Measurements from ENCODE around the gene ITPK1.

Gene ITPK1

DNA sequence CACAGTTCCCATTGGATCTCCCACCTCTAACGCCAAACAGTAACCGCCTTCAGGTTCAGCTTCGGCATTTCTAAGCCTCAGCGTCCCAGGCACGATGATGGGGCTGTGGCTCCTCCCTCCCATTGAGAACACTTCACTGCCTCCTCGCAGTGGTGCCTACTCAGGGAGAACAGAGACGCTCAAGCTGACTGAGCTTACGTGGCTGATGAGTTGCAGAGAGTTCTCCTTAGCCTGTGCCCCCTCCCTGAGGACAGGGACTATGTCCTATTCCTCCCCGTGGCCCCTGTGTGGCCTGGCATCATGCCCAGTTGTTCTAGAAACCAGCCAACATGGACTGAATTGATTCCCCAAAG is 87.0 kb downstream of the ITPK1 start:
- DNase-seq (ENCODE audit: low read depth), result no peak

DNA sequence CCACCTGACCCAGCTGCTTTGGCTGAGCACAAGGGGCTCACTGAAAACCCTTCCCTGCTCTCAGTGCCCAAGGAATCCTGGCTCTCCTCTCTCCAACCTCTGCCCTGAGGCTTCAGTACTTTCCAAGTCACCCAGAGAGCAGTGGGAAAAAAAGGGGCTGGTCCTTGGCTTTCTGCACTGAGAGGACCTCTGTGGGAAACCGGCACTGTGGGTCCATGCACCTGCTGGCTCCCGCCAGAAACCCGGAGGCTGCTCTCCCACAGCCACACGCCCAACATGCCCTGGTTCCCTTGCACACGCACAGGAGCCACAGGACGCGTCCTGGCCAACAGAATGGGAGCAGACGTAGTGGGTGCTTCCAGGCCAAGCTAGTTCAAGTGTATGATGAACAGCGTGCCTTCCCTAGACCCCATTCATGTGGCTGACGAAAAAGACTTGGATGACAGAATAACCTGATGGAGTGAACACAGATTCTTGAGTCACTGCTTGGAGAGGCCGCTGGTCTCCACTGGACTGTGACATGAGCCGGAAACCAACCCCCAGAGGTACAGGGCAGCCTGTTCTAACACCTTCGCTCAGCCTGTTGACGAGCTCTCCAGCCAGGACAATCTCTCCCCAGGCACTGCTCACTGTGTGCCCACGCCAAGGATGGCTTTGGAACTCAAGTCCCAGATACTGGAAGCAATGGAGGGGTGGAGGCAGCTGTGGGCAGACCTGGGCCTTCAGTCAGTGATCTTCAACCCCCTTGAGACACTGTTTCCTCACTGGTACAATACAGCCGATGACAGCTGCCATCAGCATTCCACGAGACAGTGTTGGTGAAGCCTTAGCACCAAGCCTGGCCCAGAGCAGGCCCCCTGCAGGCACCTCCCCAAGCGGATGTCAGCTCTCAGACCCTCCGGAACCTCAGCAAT is 87.7 kb downstream of the ITPK1 start:
- DNase-seq (ENCODE audit: low read depth), result no peak

DNA sequence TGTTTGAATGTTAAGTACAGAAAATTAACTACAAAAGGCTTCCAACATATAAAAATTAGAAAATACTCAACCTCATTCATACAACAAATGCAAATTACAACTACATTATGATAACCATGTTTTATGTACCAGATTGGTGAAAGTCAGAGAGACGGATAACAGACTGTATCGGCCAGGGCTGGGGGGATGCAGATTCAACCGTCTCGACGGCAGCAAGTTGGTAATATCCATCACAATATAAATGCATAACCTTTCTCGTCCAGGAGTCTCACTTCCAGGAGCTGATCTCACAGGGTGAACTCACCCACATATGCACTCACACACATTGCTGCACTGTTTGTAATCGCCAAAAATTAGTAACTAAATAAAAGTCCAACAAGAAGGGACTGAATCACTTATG is 89.4 kb downstream of the ITPK1 start:
- no peak for DNase-seq (ENCODE audit: low read depth)

DNA sequence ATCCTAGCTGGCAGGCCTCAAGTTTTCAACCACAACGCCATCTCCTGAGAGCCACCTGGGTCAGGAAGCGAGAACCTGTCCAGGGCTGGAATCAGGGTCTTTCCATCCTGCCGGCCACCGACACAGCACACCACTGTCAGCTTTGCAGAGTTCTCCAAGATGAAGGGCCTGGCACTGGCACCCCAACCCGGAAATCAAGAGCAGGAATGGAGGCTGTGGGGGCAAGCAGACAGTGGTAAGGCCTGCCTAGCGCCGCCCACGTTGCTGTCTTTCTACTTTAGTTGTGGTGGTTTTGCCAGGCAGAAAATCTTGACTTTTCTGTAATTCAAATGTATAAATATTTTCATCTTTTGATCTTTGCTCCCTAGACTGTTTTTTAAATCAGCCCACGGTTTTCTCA is 90.7 kb downstream of the ITPK1 start:
- no peak for DNase-seq (ENCODE audit: low read depth)

DNA sequence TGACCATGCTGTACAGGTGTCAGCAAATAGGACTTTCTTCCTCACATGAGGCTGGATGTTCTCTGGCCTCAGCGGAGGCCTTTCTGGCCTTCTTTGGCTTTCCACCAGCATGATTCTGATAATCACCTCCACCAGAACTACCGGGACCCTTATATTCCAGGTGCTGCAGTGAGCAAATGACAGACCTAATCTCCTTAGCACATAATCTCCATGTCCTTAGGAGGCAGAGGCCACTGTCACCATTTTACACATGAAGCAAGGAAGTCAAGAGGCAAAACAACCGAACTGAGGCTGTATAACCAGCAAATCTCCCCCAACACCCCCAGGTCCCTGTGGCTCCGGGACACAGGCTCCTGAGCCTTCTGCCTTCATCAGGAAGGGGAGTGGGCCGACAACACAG is 91.2 kb downstream of the ITPK1 start:
- DNase-seq (ENCODE audit: low read depth), result no peak

DNA sequence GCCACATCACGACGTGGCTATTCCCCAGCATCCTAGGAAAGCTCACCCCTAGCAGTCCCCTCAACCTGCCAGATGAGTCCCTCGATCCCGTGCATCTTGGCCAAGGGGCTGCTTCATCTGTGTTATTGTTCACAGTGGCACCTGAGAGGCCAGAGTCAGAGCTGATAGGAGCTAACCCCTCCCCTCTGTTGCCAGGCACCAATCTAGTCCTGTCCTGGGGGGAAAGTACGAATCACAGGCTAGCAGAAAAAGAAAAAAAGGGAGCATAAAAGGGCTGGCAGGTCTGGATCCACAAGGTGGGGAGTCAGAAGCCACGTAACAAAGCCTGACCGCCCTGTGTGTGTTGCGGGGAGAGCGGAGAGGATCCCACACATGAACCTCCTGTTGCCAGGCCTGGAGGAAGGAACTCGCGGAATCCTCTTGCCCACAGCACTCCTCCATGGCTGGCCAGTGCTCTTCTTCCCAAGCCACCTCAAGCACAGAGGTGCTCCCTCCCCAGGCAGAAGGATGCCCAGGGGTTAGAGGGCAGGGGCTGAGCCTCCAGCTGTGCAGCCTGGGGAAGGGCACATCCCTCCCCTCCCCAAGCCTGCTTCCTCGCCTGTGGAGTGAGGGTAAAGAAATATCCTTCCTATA is 91.8 kb downstream of the ITPK1 start:
- DNase-seq (ENCODE audit: low read depth), result no peak

DNA sequence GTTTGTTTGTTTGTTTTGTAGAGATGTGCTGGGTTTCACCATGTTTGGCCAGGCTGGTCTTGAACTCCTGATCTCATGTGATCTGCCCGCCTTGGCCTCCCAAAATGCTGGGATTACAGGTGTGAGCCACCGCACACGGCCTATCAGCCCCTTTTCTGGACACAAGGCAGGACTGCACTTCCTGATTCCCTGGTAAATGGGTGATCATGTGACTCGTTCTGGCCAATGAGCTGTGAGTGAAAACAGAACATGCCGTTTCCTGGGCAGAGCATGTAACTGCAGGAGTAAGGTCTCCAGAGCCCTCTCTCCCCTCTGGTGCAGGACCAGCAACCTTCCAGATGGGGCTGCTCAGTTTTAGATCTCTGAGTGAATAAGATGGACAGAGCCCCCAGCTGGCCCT is 92.7 kb downstream of the ITPK1 start:
- no peak for DNase-seq (ENCODE audit: low read depth)

DNA sequence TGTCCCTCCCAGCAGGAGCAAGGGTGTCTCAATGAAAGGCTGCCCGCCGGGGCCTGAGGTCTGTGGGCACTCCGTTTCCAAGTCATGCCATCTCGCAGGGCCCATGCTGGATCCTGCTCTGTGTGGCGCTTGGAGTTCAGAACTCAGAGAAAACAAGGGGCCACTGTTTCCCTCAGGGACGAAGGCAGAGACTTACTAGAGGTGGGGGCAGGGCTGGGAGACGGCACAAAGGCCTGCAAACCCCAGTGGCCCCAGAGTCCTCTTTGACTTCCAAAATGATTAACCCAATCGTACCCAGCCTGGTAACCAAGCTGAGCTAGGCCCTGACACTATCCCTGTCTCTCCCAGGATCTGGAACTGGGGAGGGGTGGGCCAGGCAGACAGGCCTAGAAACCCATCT is 95.8 kb downstream of the ITPK1 start:
- no peak for DNase-seq (ENCODE audit: low read depth)

DNA sequence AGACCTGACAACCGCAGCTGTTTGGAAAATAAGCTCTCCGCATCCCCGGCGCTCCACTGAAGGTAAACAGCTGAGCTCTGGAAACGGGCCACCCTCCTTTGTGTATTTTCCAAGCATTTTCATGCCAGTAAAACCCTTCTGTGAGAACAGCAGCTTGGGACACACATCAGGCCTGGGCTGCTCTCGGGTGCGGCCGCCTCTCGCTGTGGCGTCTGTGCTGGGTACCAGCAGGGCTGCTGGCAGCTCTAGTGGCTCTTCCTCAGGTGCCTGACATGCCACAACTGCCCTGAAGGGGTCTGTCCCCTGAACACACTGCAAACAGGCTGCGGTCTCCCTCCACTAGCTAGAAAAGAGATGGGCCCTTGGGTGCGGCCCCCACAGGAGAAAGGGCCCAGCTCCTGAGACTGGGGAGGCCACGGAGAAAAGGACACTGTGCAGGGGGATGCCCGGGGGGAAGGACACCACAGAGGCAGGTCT is 96.3 kb downstream of the ITPK1 start:
- no peak for DNase-seq (ENCODE audit: low read depth)

DNA sequence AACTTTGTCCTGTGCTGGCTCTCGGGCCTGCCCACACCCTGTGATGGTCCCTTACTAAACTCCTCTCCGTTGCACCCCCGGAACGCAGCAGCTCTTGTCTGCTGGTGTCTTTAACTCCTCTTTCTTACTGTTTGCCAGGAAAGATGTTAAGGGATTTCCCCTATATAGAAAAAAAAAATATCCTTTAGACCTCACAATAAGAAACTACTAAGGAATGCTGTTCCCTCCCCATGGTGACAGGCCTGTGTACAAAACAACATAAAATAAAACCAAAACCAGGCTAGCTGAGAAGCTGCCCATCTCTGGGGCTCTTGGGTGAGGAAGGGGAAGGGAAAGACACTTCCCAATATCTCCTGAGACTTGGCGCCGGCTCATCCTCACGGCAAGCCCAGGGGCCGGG is 97.4 kb downstream of the ITPK1 start:
- DNase-seq (ENCODE audit: low read depth), result no peak

DNA sequence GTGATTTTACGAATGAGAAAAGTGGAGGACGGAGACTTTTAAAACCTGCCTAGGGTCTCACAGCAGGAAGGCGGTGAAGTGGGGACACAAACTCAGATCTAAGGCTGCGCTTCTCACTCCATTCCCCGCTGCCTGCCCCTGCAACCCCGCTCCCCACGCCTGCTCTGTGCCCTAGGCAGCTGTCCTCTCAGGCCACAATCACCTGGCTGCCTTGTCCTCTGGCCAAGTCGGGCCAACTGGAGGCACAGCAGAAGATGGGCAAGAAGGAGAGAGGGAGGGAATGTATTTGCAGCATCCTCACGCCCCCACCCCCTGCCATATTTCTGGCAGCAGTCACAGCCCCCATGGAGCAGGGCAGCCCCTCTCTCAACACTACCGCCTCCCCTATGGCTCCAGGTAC is 97.8 kb downstream of the ITPK1 start:
- no peak for DNase-seq (ENCODE audit: low read depth)

DNA sequence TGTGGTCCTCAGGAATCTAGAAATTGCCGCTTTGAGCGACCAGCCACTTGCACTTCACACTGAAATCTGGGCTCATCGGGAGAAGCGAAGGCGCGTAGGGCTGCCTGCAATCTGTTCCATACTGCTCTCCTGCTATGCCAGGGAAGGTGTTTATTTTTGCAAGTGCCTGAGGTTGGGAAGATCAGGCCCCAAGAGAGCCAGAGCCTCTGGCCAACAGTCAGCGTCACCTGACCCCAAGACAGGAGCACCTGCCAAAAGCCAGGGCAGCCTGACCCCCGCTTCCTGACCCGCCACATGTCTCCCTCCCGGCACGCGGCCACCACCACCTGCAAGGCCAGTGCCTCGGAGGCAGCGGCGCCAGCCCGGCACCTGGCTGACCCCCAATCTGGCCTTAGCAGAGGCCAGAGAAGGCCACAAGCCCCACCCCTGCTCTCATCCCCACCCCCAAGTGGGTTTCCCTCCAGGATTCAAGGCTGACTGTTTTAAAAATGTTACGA is 98.4 kb downstream of the ITPK1 start:
- no peak for DNase-seq (ENCODE audit: low read depth)

DNA sequence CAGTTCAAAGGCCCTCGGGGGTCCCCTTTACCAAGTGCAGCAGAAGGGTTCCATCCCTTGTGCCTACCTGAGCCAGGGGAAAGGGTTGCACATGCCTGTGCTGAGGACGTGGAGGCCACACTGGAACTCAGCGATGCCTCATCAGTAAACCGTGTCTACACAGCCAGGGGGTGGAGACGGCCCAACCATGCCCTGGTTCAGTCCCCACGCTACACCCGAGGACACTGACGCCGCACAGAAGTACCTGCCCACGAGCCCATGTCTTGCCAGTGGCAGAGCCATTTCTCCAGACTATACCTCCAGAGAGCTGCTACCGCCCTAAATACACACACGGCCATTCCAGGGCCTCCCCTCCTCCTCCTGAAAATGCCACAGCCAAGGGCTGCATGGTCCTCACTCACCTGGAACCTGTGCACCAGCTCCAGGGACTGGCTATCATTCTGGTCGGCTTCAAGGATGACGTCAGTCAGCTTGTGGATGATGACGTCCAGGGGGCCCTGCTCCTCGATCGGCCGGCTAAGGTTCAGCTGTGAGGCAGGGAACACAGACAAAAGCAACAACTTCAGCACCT is 99.4 kb downstream of the ITPK1 start:
- DNase-seq (ENCODE audit: low read depth), result no peak

DNA sequence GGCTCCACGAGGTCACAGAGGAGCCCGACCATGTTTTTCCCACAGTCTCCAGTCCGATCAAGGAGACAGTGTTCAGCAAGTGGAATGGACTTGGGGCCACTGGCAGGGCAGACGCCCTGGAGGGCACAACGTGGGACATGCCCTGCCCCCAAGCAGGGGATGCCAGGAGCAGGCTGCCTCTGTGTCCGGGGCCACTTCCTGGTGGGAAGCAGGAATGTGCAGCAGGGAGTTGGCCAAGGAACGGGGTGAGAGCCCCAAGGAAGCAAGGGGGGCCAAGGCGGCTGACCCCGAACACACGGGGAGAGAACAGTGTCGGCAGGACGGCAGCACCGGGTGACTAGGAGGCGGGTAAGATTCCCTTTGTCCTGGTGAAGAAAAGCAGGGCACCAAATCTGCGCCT is 100.2 kb downstream of the ITPK1 start:
- no peak for DNase-seq (ENCODE audit: low read depth)

DNA sequence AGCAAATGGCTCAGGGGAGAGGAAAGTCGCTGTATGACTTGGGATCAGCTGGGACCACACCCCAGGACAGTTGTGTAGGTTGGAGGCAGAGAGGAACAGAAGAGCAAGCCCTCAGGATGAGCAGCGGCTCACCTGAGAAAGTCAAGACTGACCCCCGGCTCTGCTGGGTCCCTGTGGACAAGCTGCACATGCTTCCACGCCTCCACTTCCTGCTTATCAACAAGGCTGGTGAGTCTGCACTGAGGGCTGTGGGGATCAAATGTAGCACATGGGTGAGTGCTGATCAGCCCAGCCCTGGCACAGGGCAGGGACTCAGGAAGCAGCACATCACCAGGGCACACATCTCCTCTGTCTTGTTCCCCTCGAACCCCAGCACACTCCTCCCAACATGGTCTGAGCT is 100.7 kb downstream of the ITPK1 start:
- DNase-seq (ENCODE audit: low read depth), result no peak

DNA sequence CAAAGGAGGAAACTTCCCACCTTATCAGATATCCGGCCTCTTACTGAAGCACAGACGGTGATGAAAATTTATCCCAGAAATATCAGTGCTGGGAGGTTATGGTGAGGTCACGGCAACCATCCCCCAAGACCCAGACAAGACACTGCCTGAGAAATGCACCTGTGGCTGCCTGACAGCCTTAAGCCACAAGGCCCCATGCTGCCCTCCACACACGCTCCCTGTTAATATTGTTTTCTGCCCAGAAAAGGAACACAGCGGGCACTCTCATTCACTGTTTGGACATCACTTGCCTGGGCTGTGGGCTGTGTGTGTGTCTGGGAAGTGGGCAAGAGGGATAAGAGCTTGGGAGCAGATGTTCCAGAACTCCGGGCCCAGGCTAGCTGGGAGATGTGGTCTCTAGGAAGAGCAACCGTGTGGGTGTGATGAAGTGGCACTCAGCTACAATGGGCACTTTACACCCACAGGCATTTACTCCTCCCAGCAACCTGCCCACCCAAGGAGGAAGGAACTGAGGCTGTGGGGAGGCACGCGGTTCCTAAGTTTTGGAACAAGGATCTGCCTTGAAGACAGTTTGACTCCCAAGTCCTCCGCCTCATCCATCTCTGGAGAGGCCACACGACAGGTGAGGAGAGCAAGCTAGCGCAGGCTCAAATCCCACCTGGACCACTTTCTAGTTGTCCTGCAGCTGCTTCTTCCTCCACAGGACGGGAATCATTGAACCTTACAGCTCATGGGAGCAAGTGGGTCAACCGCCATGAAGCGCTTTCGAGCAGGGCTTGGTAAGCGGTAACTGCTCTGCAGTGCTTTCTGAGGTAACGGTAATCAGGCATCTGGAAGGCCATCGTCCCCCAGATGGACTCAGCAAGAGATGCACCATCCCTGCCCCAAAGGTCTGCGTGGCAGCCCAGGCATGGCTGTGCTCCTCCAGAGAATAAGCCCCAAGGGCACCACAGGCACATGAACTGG is 101.4 kb downstream of the ITPK1 start:
- no peak for DNase-seq (ENCODE audit: low read depth)

DNA sequence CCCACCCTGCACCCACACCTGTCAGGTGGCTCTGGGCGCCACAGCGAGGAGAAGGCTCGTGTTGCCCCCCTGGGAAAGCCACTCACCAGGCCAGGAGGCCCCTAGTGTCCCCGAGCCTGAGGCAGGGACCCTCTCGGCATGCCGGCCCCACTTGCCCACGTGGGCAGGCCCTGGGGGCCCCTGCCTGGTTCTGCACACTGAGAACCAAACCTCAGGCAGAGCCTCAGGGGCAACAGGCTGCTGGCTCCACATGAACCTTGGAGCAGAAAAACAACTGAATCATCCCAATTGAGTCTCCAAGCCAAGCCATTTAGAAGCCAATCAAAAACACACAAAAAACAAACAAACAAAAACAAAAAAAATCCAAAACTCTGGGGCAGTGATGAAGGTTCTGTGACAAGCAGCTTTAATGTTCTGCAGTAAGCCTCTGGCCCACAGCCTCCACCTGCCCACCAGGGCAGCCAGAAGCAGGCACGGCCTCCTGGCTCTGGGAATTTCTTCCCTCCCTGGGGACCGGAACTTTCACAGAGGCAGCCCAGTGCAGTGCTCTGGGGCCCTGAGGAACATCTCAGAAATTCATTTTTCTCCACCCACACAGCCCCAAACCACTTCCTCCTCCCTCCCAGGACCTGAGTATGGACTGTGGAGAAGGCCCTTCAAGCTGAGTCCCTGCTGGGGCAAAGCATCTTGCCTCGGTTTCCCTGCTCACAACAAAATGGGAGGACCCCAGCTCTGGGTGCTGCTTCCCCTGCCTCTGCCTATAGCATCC is 102.6 kb downstream of the ITPK1 start:
- DNase-seq (ENCODE audit: low read depth), result no peak

DNA sequence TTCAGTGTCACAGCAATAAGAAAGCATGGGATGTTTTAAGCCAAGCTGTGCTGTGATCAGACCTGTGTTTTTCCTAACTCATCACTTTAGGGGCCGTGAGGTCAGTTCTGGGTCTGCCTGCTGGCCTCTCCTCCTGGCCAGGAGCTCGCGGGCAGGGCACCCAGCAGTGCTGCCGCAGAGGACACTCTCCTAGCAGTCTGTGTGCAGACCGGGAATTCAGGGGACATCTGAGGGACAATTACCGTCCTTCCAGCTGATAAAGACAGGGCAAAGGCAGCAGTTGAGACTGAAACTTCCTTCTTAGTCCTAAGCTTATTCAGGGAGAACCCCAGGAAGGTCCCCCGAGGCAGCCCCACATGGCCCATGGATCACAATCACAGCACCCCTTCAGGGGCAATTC is 103.2 kb downstream of the ITPK1 start:
- no peak for DNase-seq (ENCODE audit: low read depth)

DNA sequence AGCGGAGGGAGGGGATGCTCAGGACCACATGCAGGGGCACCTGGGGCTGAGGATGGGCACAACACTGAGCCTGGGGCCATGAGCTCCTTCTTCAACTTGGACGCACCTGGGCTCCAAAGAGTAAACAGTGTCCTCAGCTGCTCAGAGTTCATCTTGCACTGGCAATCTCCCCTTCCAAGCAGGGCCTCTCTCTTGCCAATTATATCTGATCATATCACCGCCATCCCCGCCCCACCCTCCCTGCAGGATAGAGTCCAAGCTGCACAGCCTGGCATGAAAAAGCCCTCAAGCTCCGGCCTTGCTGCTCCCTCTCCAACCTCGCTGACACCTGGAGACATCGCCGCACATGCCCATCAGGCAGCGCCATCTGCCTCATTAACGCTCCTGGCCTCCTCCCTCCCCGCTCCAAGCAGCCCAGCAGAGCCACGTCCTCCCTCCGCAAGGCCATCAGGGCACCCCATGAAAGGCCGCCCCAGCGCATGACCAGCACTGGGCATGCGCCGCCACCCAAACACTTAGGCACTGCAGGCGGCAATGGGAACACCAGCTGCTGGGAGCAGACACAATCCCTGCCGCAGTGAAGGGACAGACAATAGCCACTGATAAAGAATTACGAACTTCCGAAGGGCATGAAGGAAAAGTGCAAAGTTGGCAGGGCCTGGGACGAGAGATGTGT is 103.9 kb downstream of the ITPK1 start:
- no peak for DNase-seq (ENCODE audit: low read depth)

DNA sequence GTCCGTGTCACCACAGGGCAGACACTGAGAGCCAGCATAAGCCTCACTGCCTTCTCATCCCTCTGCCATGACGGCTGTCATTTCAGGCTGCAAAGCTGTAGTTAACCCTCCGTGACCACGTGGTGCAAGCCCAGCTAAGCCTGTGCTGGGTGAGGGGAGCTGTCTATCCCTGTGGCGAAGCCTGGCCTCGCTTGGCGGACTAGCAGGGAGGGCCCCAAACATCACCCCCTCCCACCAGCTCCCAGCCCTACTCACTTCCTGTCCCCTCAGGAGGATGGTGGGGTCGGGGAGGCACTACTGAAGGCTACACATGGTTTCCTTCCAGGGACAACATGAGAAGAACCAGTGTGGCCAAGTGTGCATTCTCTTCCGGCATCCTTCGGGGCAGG is 104.6 kb downstream of the ITPK1 start:
- DNase-seq (ENCODE audit: low read depth), result no peak

Measured in T follicular helper cell (primary cell).